Body of pancreas (tissue), 4 donors: Measurements from ENCODE around the gene MYADM. TPM values are rescaled to one million over a fixed set of nuclear protein-coding genes. Genes with fewer than 3 reads are reported as not detected.

Source experiments
- ATAC-seq: fragments of 150-250 bp; one replicate; pipeline ENCODE4 v1.9.1; 2016
- DNase-seq, 4 donors: peaks; one replicate each; pipeline ENCODE4 v3.0.0-alpha.2; 2019
- H3K27ac ChIP-seq, 4 donors: fragments of 200-600 bp; sonication (generic); 1 replicate in 3 of 4; 2 replicates in 1 of 4; pipeline versions ENCODE4 v1.5.1 to v1.6.1; 2016 to 2019; ENCODE audit warnings: mild to moderate bottlenecking in 1 of 4, mixed read lengths in 1 of 4, moderate library complexity in 1 of 4
- H3K27me3 ChIP-seq, 2 donors: fragments of 200-600 bp; sonication (generic); one replicate each; pipeline ENCODE4 v1.6.0; 2016; ENCODE audit warnings: mild to moderate bottlenecking in 1 of 2
- H3K36me3 ChIP-seq, 2 donors: fragments of 200-600 bp; sonication (generic); replicated peaks in 1 of 2; 2 replicates each; pipeline ENCODE4 v1.5.1; 2016; ENCODE audit warnings: low read depth in 2 of 2; ENCODE audit not compliant: insufficient read depth in 1 of 2
- H3K4me1 ChIP-seq: fragments of 200-600 bp; sonication (generic); one replicate; pipeline ENCODE4 v1.6.0; 2016
- H3K4me3 ChIP-seq, 2 donors: fragments of 200-600 bp; sonication (generic); 1 replicate in 1 of 2; 2 replicates in 1 of 2; pipeline ENCODE4 v1.5.1; 2016 to 2019
- H3K9me3 ChIP-seq, 3 donors: fragments of 200-600 bp; sonication (generic); 1 replicate in 2 of 3; 2 replicates in 1 of 3; pipeline ENCODE4 v1.5.1; 2016
- POLR2A ChIP-seq, 3 donors: fragments of 450-650 bp; IDR thresholded peaks; one replicate each; pipeline ENCODE4 v1.6.1; 2016; ENCODE audit warnings: antibody characterized with exemption in 3 of 3, mild to moderate bottlenecking in 2 of 3
- WGBS, 2 donors: methylation state at CpG; one replicate each; pipeline ENCODE4 v1.1.5; 2017; 5-methylcytosine and 5-hydroxymethylcytosine counted together
- intact Hi-C: fragments of 100-400 bp; cut with DNase I; formaldehyde crosslinking; loops from one replicate; pipeline ENCODE4 v1.15.1; 2023
- total RNA-seq, 2 donors: library from RNA; depleted of rRNA; stranded (reverse); fragments of >200 nt; gene quantifications; one replicate each; pipeline ENCODE4 v1.1.0, GENCODE V29; 2016
- TF ChIP-seq, protein P1 (sequence below), 7 experiments: fragments of 450-650 bp in 4 of 7; fragments of 200-600 bp in 3 of 7; sonication (generic) in 3 of 7; IDR thresholded peaks; one replicate each; pipeline ENCODE4 v1.5.1; 2016 to 2019; ENCODE audit warnings: antibody characterized with exemption in 7 of 7

The MYADM gene
- total RNA-seq, 2 donors from 2014 or later = 12.2 to 30.0 TPM

GRCh38 chr19:53865523-53865917, 2.2 kb upstream of the MYADM start:
- no peak for ATAC-seq
- peak overlapping the region in 2 of 4 donors; percentile 7 to 89 for H3K27ac ChIP-seq

GRCh38 chr19:53865918-53866864, 1.5 kb upstream of the MYADM start:
- peak in 2 of 3 donors; percentile 17 to 32 for TF ChIP-seq POLR2A (IDR thresholded peaks at IDR 0.05)
- TF ChIP-seq, protein P1, sequence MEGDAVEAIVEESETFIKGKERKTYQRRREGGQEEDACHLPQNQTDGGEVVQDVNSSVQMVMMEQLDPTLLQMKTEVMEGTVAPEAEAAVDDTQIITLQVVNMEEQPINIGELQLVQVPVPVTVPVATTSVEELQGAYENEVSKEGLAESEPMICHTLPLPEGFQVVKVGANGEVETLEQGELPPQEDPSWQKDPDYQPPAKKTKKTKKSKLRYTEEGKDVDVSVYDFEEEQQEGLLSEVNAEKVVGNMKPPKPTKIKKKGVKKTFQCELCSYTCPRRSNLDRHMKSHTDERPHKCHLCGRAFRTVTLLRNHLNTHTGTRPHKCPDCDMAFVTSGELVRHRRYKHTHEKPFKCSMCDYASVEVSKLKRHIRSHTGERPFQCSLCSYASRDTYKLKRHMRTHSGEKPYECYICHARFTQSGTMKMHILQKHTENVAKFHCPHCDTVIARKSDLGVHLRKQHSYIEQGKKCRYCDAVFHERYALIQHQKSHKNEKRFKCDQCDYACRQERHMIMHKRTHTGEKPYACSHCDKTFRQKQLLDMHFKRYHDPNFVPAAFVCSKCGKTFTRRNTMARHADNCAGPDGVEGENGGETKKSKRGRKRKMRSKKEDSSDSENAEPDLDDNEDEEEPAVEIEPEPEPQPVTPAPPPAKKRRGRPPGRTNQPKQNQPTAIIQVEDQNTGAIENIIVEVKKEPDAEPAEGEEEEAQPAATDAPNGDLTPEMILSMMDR (IDR thresholded peaks at IDR 0.05) = no peak
- no peaks in the 10 kb centered on the region for H3K9me3 ChIP-seq
- no peak overlapping the region for H3K4me3 ChIP-seq
- no peak for ATAC-seq
- 37 to 55% methylated on average over 32 to 35 of the region's 50 CpGs for WGBS, 2 donors
- intact Hi-C loops = no loop called here
- peaks cover 51% of the 10 kb centered on the region for H3K4me1 ChIP-seq
- DNase-seq = peak; percentile 35 to 56 (median 52)
- H3K27ac ChIP-seq = peak overlapping the region; percentile 69 to 94 (median 84)
- H3K36me3 ChIP-seq = no peaks in the 10 kb centered on the region
- H3K27me3 ChIP-seq = no peaks in the 10 kb centered on the region

More at GRCh38 chr19:53865523-53865917, 2.2 kb upstream of the MYADM start:
- Histone ChIP-seq H3K9me3 (no peaks in the 10 kb centered on the region), H3K4me3 (no peak overlapping the region), H3K4me1 (peaks cover 44% of the 10 kb centered on the region), H3K36me3 (no peaks in the 10 kb centered on the region), H3K27me3 (no peaks in the 10 kb centered on the region)
- 68 to 80% methylated on average over 7 to 9 of the region's 9 CpGs for WGBS, 2 donors
- TF ChIP-seq, protein P1 (IDR thresholded peaks at IDR 0.05) = no peak
- TF ChIP-seq POLR2A (IDR thresholded peaks at IDR 0.05) = no peak
- intact Hi-C loops = no loop called here
- no peak for DNase-seq

DNA sequence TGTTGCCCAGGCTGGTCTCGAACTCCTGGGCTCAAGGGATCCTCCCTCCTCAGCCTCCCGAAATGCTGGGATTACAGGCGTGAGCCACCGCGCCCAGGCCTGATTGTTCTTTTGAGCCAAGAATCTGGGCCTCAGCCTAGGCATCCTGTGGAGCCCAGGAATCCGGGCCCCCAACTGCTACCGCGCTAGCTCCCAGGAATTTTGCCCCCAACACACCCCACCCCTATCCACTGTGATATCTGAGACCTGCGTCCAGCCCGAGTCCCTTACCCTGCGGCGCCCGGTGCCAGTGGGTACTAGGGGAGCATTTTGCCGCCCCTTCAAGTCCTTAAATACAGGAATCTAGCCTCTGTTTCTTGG, 838 bp upstream of the MYADM start:
- ATAC-seq (no peak), DNase-seq (peak in 1 of 4 donors; percentile 33)
- no peak overlapping the region for H3K4me3 ChIP-seq
- peak overlapping the region; percentile 69 to 94 (median 84) for H3K27ac ChIP-seq
- H3K4me1 ChIP-seq = peaks cover 53% of the 10 kb centered on the region
- no peaks in the 10 kb centered on the region for H3K9me3 ChIP-seq
- 49 to 52% methylated on average over 13 to 14 of the region's 14 CpGs for WGBS, 2 donors
- H3K36me3 ChIP-seq = no peaks in the 10 kb centered on the region
- intact Hi-C loops = no loop called here
- TF ChIP-seq POLR2A (IDR thresholded peaks at IDR 0.05) = no peak
- TF ChIP-seq, protein P1 (IDR thresholded peaks at IDR 0.05) = no peak
- H3K27me3 ChIP-seq = no peaks in the 10 kb centered on the region

GRCh38 chr19:53868091-53868891, 608 bp downstream of the MYADM start:
- Histone ChIP-seq H3K4me1 (peaks cover 53% of the 10 kb centered on the region), H3K4me3 (peak overlapping the region; percentile 66 to 76), H3K36me3 (peaks cover 0 to under 1% of the 10 kb centered on the region in 2 donors), H3K9me3 (no peaks in the 10 kb centered on the region), H3K27me3 (no peaks in the 10 kb centered on the region), H3K27ac (peak overlapping the region; percentile 78 to 94 (median 86))
- no peak for TF ChIP-seq POLR2A (IDR thresholded peaks at IDR 0.05)
- TF ChIP-seq, protein P1 (IDR thresholded peaks at IDR 0.05) = no peak
- WGBS, 2 donors = 0% methylated on average over 21 to 34 of the region's 37 CpGs
- peak; percentile 12 for ATAC-seq
- DNase-seq = peak; percentile 44 to 59 (median 54)
- intact Hi-C loops = no loop called here
